Bronchial epithelial cell (primary cell): ENCODE measurements around the gene OR2F1. TPM values are rescaled to one million over a fixed set of nuclear protein-coding genes. Genes with fewer than 3 reads are reported as not detected.

Experiments used
- DNase-seq: peaks from one replicate; pipeline ENCODE4 v3.0.0-alpha.2; 2010; ENCODE audit warnings: low read depth
- FAIRE-seq: peaks from 2 replicates; lab custom pipeline; 2011; peaks lifted over from hg19 to GRCh38; lab: Jason Lieb, UNC
- H3K27me3 ChIP-seq: 2 replicates; pipeline ENCODE4 v1.5.1; 2011; ENCODE audit warnings: low read length; ENCODE audit not compliant: control insufficient read depth, insufficient read depth
- H3K36me3 ChIP-seq: 2 replicates; pipeline ENCODE4 v1.5.1; 2011; ENCODE audit warnings: low read length; ENCODE audit not compliant: control insufficient read depth, insufficient read depth
- H3K4me3 ChIP-seq: 2 replicates; pipeline ENCODE4 v1.5.1; 2011; ENCODE audit warnings: mild to moderate bottlenecking, low read depth, low read length, control low read depth
- CTCF ChIP-seq: IDR thresholded peaks from 2 replicates; pipeline ENCODE4 v1.5.1; 2011; ENCODE audit warnings: mild to moderate bottlenecking, moderate library complexity, low read length, control low read depth, inconsistent platforms; ENCODE audit not compliant: insufficient read depth, severe bottlenecking
- total RNA-seq: library from RNA; depleted of rRNA; stranded (reverse); fragments of >200 nt; gene quantifications from 2 replicates; pipeline ENCODE4 v1.2.1, GENCODE V29; 2014

The OR2F1 gene
- total RNA-seq, 1 donor from 2014 or later, result not detected

- FAIRE-seq, result no peak
Measured at GRCh38 chr7:143945423-143945822, 9.2 kb upstream of the OR2F1 start.

DNA sequence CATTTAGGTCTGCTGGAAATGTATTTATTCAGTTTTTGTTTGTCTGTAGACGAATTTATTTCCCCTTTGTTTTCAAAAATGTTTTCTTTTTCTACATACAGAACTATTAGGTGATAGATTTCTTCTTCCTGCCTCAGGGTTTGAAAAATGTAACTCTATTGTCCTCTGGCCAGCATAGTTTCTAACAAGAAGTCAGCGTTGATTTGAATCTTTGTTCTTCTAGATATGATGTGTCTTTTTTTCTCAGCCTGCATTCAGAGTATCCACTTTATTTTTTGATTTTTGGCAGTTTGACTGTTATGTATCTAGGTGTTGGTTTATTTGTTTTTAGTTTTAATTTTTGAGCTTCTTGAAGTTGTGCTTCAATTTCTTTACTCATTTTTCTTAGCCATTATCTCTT lies 7.5 kb upstream of the OR2F1 start:
- DNase-seq, result no peak
- FAIRE-seq, result no peak
- no peaks in the 10 kb centered on the region for H3K36me3 ChIP-seq
- H3K4me3 ChIP-seq, result no peak overlapping the region
- no peaks in the 10 kb centered on the region for H3K27me3 ChIP-seq
- no peak for TF ChIP-seq CTCF

More at GRCh38 chr7:143945423-143945822, 9.2 kb upstream of the OR2F1 start:
- TF ChIP-seq CTCF, result no peak
- no peak for DNase-seq
- no peaks in the 10 kb centered on the region for H3K36me3 ChIP-seq
- H3K4me3 ChIP-seq, result no peak overlapping the region
- H3K27me3 ChIP-seq, result no peaks in the 10 kb centered on the region

GRCh38 chr7:143948733-143949132 lies 5.9 kb upstream of the OR2F1 start:
- Histone ChIP-seq H3K27me3 (no peaks in the 10 kb centered on the region), H3K36me3 (no peaks in the 10 kb centered on the region), H3K4me3 (no peak overlapping the region)
- DNase-seq (no peak), FAIRE-seq (no peak)
- no peak for TF ChIP-seq CTCF

GRCh38 chr7:143953421-143953820 lies 1.2 kb upstream of the OR2F1 start:
- Histone ChIP-seq H3K27me3 (peaks cover 3% of the 10 kb centered on the region), H3K4me3 (no peak overlapping the region), H3K36me3 (no peaks in the 10 kb centered on the region)
- DNase-seq (no peak), FAIRE-seq (no peak)
- TF ChIP-seq CTCF, result no peak

DNA sequence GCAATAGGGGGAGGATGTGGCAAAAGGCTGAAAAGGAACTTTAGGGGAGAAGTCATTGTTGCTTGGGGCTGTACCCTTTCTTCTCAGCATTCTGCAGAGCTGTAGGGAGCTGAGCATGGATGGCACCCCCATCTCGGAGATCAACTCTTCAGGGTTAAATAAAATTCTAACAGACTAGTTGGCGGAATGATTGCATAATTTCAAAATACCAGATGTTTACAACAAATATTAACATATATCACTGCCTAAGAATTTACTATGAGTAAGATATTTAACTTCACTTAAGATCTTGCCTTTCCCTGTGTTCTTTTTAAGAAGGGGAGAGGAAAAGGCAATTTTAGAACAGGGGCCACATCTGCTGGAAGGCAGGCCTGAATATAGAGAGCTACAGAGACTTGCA lies 509 bp upstream of the OR2F1 start:
- H3K27me3 ChIP-seq, result peaks cover 3% of the 10 kb centered on the region
- DNase-seq (no peak), FAIRE-seq (no peak)
- no peak for TF ChIP-seq CTCF
- no peak overlapping the region for H3K4me3 ChIP-seq
- no peaks in the 10 kb centered on the region for H3K36me3 ChIP-seq

DNA sequence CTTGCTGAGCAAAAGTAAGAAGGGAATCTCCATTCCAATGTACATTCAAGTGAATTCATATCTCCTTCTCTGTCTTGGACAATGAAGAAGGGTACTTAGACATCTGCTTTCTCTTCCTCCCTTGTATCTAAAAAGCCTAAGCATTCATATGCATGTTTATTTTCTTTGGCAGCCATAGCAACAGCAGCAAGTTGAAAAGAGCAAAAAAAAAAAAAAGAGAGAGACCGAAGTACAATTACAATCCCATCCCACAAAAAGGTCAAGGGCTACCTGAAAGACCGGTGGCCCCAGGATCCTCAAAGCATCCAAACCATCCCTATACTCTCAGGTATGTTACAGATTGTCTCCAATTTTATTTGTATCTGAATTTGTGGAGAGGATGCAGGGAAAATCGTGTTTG lies 4.1 kb downstream of the OR2F1 start:
- TF ChIP-seq CTCF, result no peak
- DNase-seq, result no peak
- H3K4me3 ChIP-seq, result no peak overlapping the region
- no peak for FAIRE-seq
- peaks cover 3% of the 10 kb centered on the region for H3K27me3 ChIP-seq
- H3K36me3 ChIP-seq, result no peaks in the 10 kb centered on the region
